Activated T-cell treated with anti-CD3 and anti-CD28 coated beads for 4 hours (primary cell): ENCODE data around the gene NT5DC1.

ENCODE experiments used
- DNase-seq: peaks from one replicate; pipeline ENCODE4 v3.0.0-alpha.2; 2020

The NT5DC1 gene

GRCh38 chr6:116100419-116101301 lies at the start of gene NT5DC1:
Gene NT5DC1 (plus strand): TSS chr6:116100853. CDS start chr6:116100931, 78 bp downstream.
- peak; percentile 78 for DNase-seq

GRCh38 chr6:116051244-116051643 lies 49.4 kb upstream of the NT5DC1 start:
- DNase-seq, result no peak

DNA sequence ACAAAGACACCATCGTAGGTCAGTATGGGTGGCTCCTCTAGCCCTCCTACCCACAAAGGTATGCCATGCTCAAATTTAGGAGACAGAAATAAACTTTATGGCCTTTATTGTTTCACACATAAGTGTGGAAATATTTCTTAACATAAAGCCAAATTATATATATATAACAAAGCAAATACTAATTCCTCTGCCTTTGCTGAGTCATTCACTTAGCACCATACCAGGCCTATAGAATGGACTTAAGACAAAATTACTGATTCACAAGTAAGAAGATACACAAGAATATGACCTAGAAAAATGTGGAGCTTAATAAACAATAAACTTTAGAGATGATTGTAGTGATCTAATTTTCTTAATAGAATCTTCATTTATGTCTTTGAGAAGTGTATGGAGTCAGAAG lies 45.1 kb upstream of the NT5DC1 start:
- no peak for DNase-seq

DNA sequence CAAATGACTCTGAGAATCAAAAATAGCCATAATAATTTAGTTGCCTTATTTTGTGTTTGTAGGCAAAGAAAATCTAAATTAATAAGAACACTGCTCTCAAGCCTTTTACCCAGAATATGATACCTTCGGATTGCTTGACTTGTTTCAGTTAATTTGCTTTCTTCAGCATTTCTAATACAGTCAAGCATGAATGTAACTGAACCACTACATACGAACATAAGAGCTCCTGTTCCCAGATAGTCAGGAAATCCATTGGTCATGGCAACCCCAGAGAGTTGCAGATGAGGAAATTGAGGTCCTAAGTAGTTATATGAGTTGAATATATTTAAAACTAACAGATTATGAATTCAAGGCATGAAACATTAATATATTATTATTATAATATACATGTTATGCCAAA lies 42.9 kb upstream of the NT5DC1 start:
- no peak for DNase-seq

GRCh38 chr6:116059713-116060571 lies 40.7 kb upstream of the NT5DC1 start:
- no peak for DNase-seq

DNA sequence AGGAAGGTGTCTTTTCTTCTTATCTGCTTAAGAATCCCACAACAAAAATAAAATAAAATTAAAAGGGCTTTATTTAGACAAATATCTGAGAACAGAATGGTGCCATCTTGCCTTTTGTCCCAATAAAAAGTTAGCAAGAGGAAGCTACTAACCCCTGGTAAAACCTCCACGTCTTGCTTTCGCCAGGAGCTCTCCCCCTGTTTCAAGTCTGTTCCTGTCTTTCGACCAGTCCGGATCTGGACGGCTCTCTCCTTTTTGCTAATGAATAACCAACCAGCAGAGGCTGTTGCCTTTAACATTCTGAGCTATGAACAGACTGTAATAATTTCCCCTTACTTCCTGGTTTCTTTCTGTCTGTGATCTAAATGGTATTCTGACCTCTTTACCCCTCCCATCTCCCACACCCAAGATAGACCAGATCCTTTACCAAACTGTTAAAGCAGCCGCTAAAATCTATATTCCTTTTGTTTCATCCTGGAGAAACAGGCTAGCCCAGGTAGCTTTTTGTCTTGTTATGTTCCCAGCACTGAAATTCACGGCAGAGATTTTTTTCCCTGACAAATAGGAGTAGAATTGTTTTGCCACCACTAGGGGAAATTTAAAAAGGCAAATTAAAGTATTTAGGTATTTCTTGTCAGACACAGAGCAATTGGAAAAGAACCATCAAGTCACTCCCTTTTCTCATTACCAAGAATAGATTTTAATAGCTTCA lies 39.9 kb upstream of the NT5DC1 start, which contains the start of gene FRK:
TSS of gene FRK (minus strand) at position 320 of the 712 bp plus-strand sequence. CDS start 580 bp downstream, outside the sequence.
- no peak for DNase-seq

- no peak for DNase-seq
These were observed 38.2 kb upstream of the NT5DC1 start for GRCh38 chr6:116062496-116062895.

- no peak for DNase-seq
These were observed 36.0 kb upstream of the NT5DC1 start for GRCh38 chr6:116064666-116065065.

DNA sequence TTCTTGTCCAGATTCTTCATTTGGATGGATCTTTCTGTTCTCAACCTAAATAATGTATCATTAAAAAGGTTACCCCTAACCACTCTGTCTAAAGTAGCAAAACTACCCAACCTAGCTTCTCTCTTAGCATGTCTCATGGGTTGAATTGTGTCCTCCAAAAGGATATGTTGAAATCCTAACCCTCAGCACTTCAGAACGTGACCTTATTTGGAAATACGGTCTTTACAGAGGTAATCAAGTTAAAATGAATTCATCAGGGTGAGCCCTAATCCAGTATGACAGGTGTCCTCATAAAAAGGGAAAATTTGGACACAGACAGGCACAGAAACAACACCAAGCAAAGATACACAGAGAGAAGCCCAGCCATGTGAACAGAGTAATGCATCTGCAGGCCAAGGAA lies 33.9 kb upstream of the NT5DC1 start:
- DNase-seq, result no peak

- DNase-seq, result no peak
These were observed 30.6 kb upstream of the NT5DC1 start for GRCh38 chr6:116070101-116070500.

GRCh38 chr6:116070616-116071389 lies 29.9 kb upstream of the NT5DC1 start:
- DNase-seq, result no peak

- no peak for DNase-seq
These were observed 28.3 kb upstream of the NT5DC1 start for GRCh38 chr6:116072368-116072767.

- DNase-seq, result no peak
These were observed 26.8 kb upstream of the NT5DC1 start for GRCh38 chr6:116073765-116074440.

GRCh38 chr6:116074732-116075390 lies 25.8 kb upstream of the NT5DC1 start:
- DNase-seq, result no peak

GRCh38 chr6:116078522-116078921 lies 22.1 kb upstream of the NT5DC1 start:
- DNase-seq, result no peak

- DNase-seq, result no peak
These were observed 21.7 kb upstream of the NT5DC1 start for GRCh38 chr6:116078945-116079344.

- no peak for DNase-seq
These were observed 17.6 kb upstream of the NT5DC1 start for GRCh38 chr6:116083052-116083451.

GRCh38 chr6:116084284-116084683 lies 16.4 kb upstream of the NT5DC1 start:
- DNase-seq, result no peak

DNA sequence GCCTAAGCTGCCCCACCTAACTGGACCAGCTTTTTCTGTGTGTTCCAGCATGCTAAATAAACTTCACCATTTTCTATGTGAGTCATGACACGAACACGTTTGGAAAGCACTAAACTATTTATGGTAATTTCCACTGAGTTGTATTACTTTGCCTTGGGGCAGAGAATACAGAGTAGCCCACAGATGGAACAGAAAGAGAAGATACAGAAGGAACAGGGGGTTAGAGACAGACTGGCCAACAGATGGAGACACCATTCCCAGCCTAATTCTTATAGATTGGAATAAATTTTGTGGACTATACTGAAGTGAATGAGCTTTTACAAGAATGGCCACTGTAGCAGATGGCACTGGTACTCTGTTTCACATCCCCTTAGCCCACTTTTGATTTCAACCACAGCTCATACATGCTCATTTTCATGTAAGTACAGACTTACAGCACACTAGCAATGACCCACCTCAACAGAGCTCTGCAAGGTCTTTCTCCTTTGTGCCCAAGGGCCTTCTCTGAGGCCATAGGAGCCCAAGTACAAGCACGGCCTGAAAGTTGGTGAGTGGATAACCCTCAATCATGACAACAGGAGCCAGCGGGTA lies 13.1 kb upstream of the NT5DC1 start:
- DNase-seq, result no peak

DNA sequence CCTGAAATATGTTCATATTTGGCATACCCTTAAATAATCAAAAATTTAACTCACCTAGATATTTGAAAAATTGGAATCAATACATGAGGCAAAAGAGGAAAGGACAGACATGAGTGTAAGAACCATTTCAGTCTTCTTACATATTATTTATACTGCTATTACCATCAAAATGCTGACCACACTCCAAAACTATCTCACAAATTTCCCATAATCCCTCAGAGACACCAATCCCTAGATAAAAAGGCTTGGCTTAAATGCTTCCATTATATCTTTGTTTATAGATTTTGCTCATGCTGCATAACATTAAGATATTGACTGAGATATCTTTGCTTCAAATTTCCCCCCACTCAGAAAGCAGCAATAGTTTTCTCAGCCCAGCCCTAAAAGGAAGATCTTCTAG lies 11.7 kb upstream of the NT5DC1 start:
- no peak for DNase-seq

GRCh38 chr6:116090251-116090650 lies 10.4 kb upstream of the NT5DC1 start:
- no peak for DNase-seq
